ENCODE measurements around the gene RNF5. TPM values are rescaled to one million over a fixed set of nuclear protein-coding genes. Genes with fewer than 3 reads are reported as not detected.
"Not testable (repeated sequence)": the region's sequence is repeated elsewhere in the genome, so short reads cannot be mapped to it uniquely, and the experiment has no call there.

Gene RNF5
- total RNA-seq, 3 donors from 2014 or later = 79.0 to 114 (median 85.0) TPM

DNA sequence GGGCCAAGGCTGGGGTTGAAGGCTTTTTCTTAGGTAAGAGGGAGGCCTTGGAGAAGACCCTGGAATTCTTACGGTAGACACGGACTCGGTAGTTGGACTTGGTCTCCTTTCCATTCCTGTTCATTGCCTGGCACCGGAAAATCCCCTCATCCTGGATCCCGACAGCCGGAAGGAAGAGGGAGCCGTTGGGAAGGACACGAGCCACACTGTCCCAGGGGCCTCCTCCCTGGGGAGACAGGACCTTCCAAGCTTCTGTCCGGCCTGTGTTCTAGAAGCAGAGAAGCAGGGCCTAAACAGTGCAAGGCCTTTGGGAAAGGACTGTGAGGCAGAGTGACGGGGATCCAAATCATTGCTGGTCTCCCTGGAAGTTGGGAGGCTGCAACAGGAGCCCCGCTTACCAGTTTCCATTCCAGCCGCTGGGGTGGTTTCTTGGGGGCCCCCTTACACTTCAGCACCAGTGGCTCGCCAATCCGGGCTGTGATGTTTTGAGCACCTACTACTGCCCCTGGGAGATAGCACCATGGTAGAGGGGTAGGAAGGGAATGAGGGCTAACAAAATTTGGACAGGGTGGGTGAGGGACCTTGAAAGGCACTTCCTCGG lies 5.4 kb downstream of the RNF5 start:
- intact Hi-C loops (cut with DNase I, micrococcal nuclease) = no loop called here
- H3K4me3 ChIP-seq = no peak overlapping the region
- TF ChIP-seq, protein P1, sequence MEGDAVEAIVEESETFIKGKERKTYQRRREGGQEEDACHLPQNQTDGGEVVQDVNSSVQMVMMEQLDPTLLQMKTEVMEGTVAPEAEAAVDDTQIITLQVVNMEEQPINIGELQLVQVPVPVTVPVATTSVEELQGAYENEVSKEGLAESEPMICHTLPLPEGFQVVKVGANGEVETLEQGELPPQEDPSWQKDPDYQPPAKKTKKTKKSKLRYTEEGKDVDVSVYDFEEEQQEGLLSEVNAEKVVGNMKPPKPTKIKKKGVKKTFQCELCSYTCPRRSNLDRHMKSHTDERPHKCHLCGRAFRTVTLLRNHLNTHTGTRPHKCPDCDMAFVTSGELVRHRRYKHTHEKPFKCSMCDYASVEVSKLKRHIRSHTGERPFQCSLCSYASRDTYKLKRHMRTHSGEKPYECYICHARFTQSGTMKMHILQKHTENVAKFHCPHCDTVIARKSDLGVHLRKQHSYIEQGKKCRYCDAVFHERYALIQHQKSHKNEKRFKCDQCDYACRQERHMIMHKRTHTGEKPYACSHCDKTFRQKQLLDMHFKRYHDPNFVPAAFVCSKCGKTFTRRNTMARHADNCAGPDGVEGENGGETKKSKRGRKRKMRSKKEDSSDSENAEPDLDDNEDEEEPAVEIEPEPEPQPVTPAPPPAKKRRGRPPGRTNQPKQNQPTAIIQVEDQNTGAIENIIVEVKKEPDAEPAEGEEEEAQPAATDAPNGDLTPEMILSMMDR (IDR thresholded peaks at IDR 0.05) = no peak
- H3K9me3 ChIP-seq = no peaks in the 10 kb centered on the region
- peaks cover 30% of the 10 kb centered on the region for H3K4me1 ChIP-seq (ENCODE audit: low read depth)
- DNase-seq (no peak), ATAC-seq (no peak)
- H3K36me3 ChIP-seq (ENCODE audit: low read depth) = no peaks in the 10 kb centered on the region

DNA sequence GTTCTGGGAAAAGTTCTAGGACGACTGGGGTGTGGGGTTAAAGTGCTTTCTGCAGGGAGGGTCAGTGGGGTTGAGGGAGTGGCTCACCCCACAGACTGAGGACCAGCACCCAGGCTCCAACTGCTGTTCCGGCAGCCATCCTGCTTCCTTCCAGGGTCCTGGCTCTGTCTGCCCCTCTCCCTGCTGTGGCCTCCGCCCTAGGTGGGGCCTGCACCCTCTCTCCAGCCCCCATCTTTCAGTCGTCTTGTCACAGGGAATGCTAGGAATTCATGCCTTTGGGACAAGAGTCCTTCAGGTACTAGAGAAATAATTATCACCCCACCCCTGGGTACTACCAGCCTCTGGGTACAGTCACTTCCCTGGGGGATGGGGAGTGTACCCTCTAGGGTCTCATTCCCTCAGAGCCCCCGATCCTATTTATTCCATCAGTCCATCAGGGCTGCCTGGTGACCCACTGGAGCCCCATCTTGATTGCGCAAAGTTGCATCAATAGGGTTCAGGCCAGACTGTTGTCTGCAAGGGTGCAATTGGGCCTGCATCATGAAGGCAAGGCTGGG lies 6.0 kb downstream of the RNF5 start, which contains the start of gene AGER:
Gene AGER (minus strand): TSS at position 170 of the 557 bp plus-strand sequence. CDS start 31 bp downstream, at position 139.
- ATAC-seq (no peak), DNase-seq (no peak)
- intact Hi-C loops (cut with DNase I, micrococcal nuclease) = no loop called here
- H3K4me1 ChIP-seq (ENCODE audit: low read depth) = peaks cover 31% of the 10 kb centered on the region
- no peak within 1 kb of the TSS for H3K4me3 ChIP-seq
- no peaks in the 10 kb centered on the region for H3K9me3 ChIP-seq
- no peaks in the 10 kb centered on the region for H3K36me3 ChIP-seq (ENCODE audit: low read depth)
- TF ChIP-seq, protein P1 (IDR thresholded peaks at IDR 0.05) = no peak

DNA sequence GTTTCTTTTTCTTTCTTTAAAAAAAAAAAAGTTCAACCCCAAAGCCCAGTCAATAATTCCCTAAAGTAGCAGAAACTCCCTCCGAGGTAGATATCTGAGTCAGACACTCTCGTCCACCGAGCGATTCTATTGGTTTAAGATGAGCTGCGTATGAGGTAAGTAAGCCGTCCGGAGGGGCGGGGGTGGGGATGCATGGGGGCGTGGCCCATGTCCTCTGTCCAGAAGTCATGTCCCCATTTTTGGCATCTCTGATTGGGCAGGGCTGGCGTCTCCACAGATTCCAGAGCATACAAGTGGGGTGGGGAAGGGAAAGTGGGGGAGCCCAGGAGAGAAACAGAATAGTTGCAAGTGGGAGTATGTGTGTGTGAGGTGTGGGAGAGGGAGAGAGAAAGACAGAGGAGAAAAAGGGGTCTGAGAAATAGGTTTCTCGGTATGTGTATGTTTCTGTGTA lies 7.5 kb downstream of the RNF5 start:
- H3K36me3 ChIP-seq (ENCODE audit: low read depth); H3K9me3 ChIP-seq; intact Hi-C loops (cut with DNase I, micrococcal nuclease); H3K4me3 ChIP-seq: not testable (repeated sequence)
- DNase-seq = peak; percentile 73 to 82 (median 77)
- ATAC-seq = peak; percentile 45
- H3K4me1 ChIP-seq (ENCODE audit: low read depth) = peaks cover 23% of the 10 kb centered on the region

DNA sequence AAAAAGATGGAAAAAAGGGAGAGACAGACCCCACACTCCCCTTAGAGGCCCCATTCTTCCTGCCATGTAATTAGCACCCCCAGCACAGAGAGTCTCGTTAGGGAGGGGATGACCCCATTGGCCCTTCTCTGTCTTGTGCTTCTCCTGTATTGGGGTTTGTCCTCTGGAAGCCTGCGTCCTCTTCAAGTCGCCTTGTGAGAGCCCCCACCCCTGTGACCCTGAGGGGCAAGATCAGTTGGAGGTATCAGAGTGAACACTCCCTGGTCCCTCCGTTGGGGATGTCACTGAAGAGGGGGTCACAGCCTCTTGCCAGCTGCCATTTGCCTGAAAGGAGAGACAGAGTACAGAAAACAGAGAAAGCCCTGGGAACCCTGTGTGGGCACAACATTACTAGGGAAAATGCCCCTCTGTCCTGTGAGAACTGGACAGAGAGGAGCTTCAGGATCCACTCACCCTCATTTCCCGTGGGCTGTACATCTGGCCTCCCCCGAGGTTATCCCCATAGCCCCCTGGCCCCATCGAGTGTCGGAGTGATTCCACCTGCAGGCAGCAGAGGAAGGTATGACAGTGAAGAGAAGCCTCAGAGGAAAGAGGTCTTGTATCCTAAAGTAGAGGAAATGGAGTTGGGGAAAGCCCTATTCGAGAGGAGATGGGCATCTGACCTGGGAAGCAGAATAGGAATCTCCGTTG lies 8.1 kb downstream of the RNF5 start:
- ATAC-seq; H3K9me3 ChIP-seq; H3K4me3 ChIP-seq; H3K36me3 ChIP-seq (ENCODE audit: low read depth); DNase-seq; intact Hi-C loops (cut with DNase I, micrococcal nuclease): not testable (repeated sequence)
- H3K4me1 ChIP-seq (ENCODE audit: low read depth) = peaks cover 26% of the 10 kb centered on the region

DNA sequence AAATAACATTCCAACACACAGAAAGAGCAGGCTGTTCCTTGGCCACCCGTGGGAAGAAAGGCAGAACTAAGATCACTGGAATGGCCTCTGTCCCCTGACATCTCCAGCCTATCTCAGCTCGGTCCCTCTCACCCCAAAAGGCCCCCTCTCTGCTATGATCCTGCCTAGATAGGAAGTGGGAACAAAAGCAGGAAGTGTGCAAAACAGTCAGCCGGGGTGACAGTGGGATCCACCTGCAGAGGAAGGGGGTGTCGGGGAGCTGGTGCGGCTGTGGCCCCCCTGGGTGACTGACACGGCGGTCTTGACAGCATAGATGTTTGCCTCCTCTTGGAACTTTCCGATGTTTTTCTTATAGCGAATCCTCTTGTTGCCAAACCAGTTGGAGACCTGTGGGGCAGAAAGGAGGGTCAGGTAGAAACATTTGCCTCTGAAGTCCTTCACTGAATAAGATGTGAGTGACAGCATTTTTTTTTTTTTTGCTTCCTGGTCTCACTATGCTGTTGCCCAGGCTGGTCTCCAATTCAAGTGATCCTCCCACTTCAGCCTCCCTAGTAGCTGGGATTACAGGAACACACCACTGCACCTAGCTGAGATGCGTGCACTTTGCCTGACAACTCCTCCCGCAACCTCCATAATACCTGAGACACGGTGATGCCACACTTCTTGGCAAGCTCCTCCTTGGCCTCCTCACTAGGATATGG lies 9.0 kb downstream of the RNF5 start:
- ATAC-seq = no peak
- Histone ChIP-seq H3K4me3 (no peak overlapping the region), H3K36me3 (ENCODE audit: low read depth) (no peaks in the 10 kb centered on the region), H3K9me3 (no peaks in the 10 kb centered on the region), H3K4me1 (ENCODE audit: low read depth) (peaks cover 21% of the 10 kb centered on the region)
- TF ChIP-seq, protein P1 (IDR thresholded peaks at IDR 0.05) = no peak
- DNase-seq = no peak
- intact Hi-C loops (cut with DNase I, micrococcal nuclease) = no loop called here

DNA sequence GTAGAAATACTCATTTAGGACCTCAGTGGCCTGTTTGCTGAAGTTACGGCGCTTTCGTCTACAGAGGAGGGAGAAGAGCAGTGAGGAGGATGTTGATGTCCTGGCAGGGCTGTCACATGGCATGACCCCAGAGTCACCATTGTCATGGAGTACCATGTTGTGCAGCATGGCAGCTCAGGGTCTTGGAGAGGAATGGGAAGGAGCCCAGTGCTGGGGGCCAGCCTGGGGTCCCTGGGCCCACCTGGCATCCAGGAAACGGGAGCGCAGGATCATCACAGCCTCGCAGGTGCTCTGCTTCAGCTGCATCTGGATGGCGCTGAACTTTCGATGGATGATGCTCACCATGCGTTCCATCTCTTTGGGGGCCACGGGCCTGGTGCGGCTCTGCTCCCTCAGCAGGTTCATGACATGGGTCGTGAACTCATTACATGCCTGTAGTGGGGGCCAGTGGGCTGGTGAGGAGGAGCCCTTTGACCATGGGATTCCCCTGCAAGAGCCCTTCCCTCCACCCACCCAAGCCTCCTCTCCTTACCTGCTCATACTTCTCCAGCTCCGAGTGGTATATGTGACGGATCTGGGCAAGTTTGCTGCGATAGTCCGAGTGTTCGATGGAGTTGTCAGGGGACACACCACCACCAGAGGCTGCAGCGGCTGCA lies 9.6 kb downstream of the RNF5 start:
- DNase-seq; ATAC-seq; H3K9me3 ChIP-seq; intact Hi-C loops (cut with DNase I, micrococcal nuclease); H3K4me3 ChIP-seq; H3K36me3 ChIP-seq (ENCODE audit: low read depth): not testable (repeated sequence)
- H3K4me1 ChIP-seq (ENCODE audit: low read depth) = peaks cover 21% of the 10 kb centered on the region
